HUES64 (cell line): ENCODE results near the gene PDP2.

Experiments
- H3K27ac ChIP-seq: 2 replicates; pipeline ENCODE4 v1.7.0; 2013; ENCODE audit warnings: low read depth, low read length, inconsistent platforms
- H3K27me3 ChIP-seq: 2 replicates; pipeline ENCODE4 v1.6.1; 2013; ENCODE audit warnings: mild to moderate bottlenecking, low read length; ENCODE audit not compliant: insufficient read depth
- H3K36me3 ChIP-seq: 2 replicates; pipeline ENCODE4 v1.6.1; 2013; ENCODE audit warnings: mild to moderate bottlenecking, low read length; ENCODE audit not compliant: insufficient read depth
- H3K4me1 ChIP-seq: 2 replicates; pipeline ENCODE4 v1.6.1; 2013; ENCODE audit warnings: mild to moderate bottlenecking, low read length, moderate library complexity; ENCODE audit not compliant: insufficient read depth
- H3K4me3 ChIP-seq: 2 replicates; pipeline ENCODE4 v1.5.1; 2013; ENCODE audit warnings: mild to moderate bottlenecking, low read length, moderate library complexity
- H3K9ac ChIP-seq: 2 replicates; pipeline ENCODE4 v1.6.1; 2013; ENCODE audit warnings: mild to moderate bottlenecking, low read depth, low read length
- H3K9me3 ChIP-seq: 2 replicates; pipeline ENCODE4 v1.6.1; 2013; ENCODE audit warnings: low read depth, low read length; ENCODE audit not compliant: insufficient read depth
- WGBS: fragments of 150-250, 120-280 bp; methylation state at CpG from one replicate; pipeline ENCODE4 v1.1.7; 2013; ENCODE audit warnings: missing lambda C conversion rate; 5-methylcytosine and 5-hydroxymethylcytosine counted together

Gene PDP2

DNA sequence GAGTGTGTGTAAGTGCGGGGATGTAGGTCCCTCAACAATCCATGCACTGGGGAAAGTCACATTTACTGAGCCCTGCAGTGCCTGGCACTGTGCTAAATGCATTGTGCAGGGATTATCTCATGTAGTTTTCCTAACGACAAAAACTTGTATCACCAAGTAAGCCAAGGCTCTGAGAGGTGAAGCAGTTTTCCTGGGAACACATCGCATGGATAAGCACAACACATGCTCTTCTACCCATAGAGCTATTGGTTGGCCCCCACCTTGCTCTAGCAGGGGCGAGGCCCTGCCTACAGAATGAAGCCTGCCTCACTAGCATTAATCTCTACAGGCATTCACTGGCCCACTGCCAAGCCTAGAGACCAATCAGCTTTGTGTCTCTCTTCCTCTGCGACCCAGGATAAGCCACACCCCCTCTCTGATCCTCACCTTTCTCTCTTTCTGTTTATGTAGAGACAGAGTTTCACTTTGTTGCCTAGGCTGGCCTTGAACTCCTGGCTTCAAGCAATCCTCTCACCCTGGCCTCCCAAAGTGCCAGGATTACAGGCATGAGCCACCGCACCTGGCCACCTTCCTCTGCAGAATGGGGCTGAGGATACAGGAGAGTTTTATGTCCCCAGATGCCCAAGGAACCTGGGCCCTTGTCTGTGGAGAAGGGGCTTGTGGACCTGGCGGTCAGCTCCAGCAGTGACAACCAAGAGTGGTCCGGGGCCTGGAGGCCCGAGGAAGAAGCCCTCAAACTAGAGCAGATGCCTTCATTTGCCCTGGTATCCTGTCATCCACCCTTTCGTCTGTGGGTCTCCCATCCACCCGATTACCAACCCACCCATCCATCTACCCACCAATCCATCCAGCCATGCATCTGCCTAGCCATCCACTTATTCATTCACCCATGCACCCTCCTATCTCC is 25.6 kb downstream of the PDP2 start:
- Histone ChIP-seq H3K27me3 (no peaks in the 10 kb centered on the region), H3K4me1 (no peaks in the 10 kb centered on the region), H3K4me3 (no peak overlapping the region), H3K9me3 (no peaks in the 10 kb centered on the region), H3K27ac (no peak overlapping the region), H3K36me3 (no peaks in the 10 kb centered on the region), H3K9ac (no peak overlapping the region)
- 81% methylated on average over 11 of the region's 11 CpGs for WGBS

DNA sequence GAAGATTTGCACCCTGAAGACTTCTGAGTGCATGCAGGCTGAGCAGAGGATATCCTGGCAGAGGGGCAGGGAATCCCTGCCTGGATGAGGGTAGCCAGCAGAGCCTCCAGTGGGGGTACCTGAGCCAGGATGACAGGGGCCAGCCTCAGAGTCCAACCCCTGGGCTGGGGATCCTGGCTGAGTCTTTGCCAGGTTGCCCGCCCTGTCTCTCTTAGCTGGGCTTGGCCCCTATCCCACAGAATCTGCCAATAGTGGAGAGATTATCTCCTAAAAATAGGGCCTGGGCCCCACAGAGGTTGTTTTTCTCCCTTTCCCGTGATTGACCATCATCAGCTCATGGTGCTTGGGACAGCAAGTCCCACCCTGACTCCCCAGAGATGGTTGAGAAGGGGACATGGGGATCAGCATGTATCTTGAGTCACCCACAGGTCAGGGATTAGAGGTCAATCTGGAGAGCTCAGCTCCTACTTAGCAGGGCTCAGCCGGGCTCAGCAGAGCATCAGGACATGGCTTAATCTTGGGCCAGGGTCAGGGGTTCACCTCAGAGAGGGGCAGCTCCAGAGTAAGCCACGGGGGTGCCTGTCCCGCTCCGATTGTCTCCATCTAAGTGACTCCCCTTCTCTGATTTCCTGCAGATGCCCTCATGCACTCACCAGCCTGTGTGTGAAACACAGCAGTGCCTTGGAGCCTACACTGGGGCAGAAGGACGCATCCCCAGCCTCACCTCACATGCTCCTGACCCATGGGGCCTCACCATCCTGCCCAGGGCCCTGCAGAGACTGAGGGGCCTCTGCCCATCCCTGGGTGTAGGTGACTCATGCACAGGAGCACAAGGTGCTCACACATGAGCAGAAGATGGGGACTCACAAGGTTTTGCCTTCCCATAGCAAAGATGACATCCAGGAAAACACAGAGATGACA is 26.9 kb downstream of the PDP2 start:
- Histone ChIP-seq H3K9me3 (no peaks in the 10 kb centered on the region), H3K27me3 (no peaks in the 10 kb centered on the region), H3K27ac (no peak overlapping the region), H3K4me3 (no peak overlapping the region), H3K4me1 (no peaks in the 10 kb centered on the region), H3K9ac (no peak overlapping the region), H3K36me3 (no peaks in the 10 kb centered on the region)
- 82% methylated on average over 7 of the region's 7 CpGs for WGBS

DNA sequence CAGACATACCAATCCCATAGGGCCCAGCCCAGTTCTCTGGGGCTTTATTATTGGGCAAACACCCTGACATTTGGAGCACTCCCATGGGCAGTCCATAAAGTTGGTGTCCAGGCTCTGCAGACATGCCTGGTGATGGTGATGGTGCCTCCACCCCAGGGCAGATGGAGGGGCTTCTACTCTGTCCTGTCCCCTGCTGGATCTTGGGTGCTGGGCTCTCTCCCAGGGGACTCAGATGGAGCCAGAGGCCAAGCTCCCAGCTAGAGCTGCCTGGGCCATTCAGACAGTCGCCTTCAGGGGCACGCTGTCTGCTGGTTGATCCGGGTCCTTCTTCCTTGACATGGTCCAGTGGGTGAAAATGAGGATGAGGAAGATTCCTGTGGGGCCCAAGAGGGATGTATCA is 27.8 kb downstream of the PDP2 start:
- H3K36me3 ChIP-seq = no peaks in the 10 kb centered on the region
- H3K27me3 ChIP-seq = no peaks in the 10 kb centered on the region
- no peak overlapping the region for H3K27ac ChIP-seq
- 83% methylated on average over 3 of the region's 3 CpGs for WGBS
- H3K4me3 ChIP-seq = no peak overlapping the region
- no peak overlapping the region for H3K9ac ChIP-seq
- H3K9me3 ChIP-seq = no peaks in the 10 kb centered on the region
- no peaks in the 10 kb centered on the region for H3K4me1 ChIP-seq

DNA sequence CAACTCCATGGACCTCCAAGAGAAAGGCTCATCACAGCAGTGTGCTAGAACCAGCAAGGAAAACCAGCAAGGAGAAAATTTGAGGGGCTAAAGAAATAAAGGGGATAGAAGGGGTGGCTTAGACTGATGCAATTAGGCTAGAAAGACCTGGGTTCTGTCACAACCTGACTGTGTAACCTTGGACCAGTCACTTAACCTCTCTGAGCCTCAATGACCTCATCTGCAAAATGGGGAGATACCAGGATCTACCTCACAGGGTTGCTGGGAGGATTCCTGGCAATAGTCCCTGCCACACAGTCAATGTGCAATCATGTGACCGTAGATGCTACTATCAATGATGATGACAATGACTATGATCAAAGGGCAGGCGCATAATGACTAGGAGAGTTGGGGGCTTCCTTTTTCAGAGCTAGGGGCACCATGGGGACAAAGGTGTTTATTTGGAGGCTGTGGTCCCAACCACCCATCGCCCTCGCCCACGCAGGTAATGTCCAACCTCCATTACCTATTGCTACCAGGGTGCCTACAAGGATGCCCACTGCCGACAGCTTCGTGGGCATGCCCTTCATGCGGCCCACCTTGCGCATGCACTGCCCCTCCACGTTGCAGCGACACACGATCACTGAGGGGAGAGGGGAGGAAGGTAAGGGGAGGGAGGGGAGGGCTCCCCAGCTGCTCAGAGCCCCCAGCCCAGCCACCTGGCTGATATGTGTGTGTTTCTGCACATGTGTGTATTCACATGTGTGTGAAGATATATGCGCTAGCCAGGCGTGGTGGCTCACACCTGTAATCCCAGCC is 28.6 kb downstream of the PDP2 start:
- Histone ChIP-seq H3K4me3 (no peak overlapping the region), H3K9me3 (no peaks in the 10 kb centered on the region), H3K4me1 (no peaks in the 10 kb centered on the region), H3K9ac (no peak overlapping the region), H3K27ac (no peak overlapping the region), H3K27me3 (no peaks in the 10 kb centered on the region), H3K36me3 (no peaks in the 10 kb centered on the region)
- 88% methylated on average over 14 of the region's 14 CpGs for WGBS

DNA sequence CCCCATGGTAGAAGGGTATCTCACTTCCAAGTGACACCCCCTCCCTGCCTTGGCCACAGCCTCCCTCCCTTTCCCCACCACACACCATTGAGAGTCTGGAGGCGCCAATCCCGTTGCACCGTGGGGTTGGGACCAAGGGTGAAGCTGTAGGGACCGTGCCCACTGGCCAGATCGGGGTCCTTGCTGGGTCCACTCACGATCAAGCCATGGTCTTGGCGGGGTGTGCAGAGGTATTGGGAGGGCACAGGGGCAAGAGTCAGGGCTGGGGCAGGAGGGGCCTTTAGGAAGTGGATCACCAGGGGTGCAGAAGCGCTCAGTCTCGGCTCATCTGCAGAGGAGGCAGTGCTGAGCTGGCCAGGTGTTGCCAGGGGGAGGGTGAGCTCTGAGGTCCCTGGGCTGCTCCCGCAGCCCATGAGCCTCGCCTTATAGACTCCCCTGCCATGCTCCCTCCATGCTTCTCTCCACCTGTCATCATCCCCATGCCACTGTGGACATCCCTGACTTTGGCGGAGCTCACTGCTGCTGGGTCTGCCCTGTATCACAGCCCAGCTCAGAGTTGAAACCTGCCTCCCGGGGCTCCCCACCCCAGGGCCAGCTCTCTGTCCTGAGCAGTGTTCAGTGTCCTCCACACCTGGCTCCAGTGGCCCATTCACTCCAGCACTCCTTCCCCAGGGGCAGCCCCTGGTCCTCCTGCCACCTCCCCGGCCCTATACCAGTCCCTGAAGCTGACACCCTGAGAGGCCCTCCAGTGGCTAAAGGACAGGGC is 30.0 kb downstream of the PDP2 start:
- Histone ChIP-seq H3K36me3 (no peaks in the 10 kb centered on the region), H3K9me3 (no peaks in the 10 kb centered on the region)
- WGBS = 86% methylated on average over 14 of the region's 14 CpGs

DNA sequence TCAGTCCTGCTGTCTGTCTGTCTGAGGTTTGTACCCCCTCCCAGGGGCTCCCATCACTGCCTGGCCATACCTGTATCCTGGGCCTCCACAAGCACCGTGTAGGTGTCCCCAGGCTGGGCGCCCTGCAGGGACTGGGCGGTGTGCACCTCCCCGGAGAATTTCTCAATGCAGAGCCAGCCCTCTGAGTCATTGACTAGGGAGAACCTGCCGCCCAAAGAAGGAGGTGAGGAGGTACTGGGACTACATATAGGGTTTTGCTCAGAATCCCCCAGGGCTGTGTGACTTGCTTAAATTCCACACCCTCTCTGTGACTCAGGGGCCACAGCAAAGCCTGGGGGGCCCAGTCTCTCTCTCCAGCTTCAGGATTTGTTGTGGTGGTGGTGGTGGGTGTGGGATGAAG is 30.8 kb downstream of the PDP2 start:
- 79% methylated on average over 5 of the region's 5 CpGs for WGBS
- Histone ChIP-seq H3K9me3 (no peaks in the 10 kb centered on the region), H3K36me3 (no peaks in the 10 kb centered on the region), H3K27me3 (no peaks in the 10 kb centered on the region; the same call in 1 of the 2 replicates), H3K4me1 (no peaks in the 10 kb centered on the region), H3K27ac (no peak overlapping the region), H3K9ac (no peak overlapping the region), H3K4me3 (no peak overlapping the region)

More for the DNA sequence above, 30.0 kb downstream of the PDP2 start:
- Histone ChIP-seq H3K9ac (no peak overlapping the region), H3K27ac (no peak overlapping the region), H3K4me3 (no peak overlapping the region), H3K4me1 (no peaks in the 10 kb centered on the region), H3K27me3 (no peaks in the 10 kb centered on the region; the same call in 1 of the 2 replicates)

DNA sequence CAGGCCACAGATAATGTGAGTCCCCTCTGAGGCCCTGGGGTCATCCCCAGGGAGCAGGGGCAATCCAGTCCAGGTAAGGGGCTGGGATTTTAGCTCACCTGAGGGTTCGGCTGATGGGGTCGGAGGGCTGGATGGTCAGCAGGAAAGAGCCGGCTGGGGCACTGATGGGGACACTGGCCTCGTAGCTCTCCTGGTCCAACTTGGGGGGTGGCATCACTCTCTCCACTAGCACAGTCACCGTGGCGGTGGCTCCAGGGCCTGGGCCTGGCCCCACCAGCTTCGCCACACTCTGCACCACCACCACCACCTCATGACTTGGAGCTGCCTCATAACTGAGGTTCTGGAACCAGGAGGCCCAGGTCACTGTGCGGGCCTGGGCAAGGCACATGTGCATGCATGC is 31.5 kb downstream of the PDP2 start:
- no peaks in the 10 kb centered on the region for H3K9me3 ChIP-seq
- no peak overlapping the region for H3K27ac ChIP-seq
- no peak overlapping the region for H3K4me3 ChIP-seq
- no peak overlapping the region for H3K9ac ChIP-seq
- no peaks in the 10 kb centered on the region for H3K4me1 ChIP-seq
- H3K27me3 ChIP-seq = no peaks in the 10 kb centered on the region; the same call in 1 of the 2 replicates
- H3K36me3 ChIP-seq = no peaks in the 10 kb centered on the region
- WGBS = 91% methylated on average over 8 of the region's 8 CpGs

DNA sequence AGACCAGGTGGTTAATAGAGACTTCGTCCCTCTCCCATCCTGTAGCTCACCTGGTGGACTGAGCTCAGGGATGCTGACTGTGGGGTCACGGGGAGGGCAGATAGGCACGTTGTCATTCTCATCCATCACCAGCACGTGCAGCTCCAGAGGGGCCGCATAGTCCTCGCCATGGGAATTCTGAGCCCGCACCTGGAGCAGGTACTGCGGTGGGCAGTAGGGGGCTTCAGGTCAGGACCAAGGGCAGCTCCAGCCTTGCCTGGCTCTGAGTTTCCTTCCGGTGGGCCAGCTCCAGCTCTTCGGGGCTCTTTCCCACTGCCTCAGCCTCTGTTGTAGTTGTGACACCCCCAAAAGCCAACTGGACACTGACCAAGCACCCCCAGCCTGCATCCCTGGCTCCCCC is 32.8 kb downstream of the PDP2 start:
- 52% methylated on average over 10 of the region's 10 CpGs for WGBS
- Histone ChIP-seq H3K9ac (no peak overlapping the region), H3K27ac (no peak overlapping the region), H3K4me1 (no peaks in the 10 kb centered on the region), H3K36me3 (no peaks in the 10 kb centered on the region), H3K9me3 (no peaks in the 10 kb centered on the region), H3K27me3 (no peaks in the 10 kb centered on the region; the same call in 1 of the 2 replicates), H3K4me3 (no peak overlapping the region)

DNA sequence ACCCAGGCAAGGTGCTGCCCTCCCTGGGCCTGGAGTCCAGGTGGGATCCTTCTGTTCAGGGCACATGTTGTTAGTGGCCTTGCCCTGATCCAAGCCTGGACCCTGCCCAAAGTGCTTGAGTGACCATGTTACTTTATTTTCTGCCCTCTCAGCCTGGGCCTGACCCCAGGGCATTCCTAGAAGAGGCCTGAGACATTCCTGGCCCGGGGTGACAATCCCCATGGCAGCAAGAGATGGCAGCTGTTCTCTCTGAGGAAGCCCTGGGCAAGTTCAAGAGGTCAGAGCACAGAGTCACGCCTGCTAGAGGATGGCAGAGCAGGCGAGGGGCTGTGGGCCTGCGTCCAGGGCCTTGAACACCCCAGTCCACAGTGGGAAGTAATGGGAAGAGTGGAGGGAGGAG is 33.4 kb downstream of the PDP2 start:
- Histone ChIP-seq H3K9me3 (no peaks in the 10 kb centered on the region), H3K27me3 (no peaks in the 10 kb centered on the region; the same call in 1 of the 2 replicates), H3K36me3 (no peaks in the 10 kb centered on the region), H3K27ac (no peak overlapping the region), H3K4me3 (no peak overlapping the region), H3K4me1 (no peaks in the 10 kb centered on the region), H3K9ac (no peak overlapping the region)
- WGBS = 83% methylated on average over 4 of the region's 4 CpGs

DNA sequence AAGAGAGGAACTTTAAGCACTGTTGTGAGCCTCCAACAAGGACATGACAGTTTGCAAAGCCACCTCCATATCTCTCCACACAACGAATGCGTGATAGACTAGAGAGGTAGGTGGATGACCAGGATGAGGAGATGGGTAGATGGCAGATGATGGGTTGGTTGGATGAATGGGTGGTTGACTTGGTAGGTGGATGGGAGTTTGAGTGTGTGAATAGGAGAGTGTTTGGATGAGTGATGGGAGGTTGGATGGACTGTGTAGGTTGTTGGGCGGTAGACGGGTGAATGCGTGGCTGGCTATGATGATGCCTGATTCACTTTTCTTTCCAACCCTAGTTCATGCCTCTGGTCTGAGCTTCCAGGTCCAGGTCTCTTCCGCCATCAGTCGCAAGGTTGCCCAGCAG is 34.2 kb downstream of the PDP2 start:
- H3K27ac ChIP-seq = no peak overlapping the region
- 97% methylated on average over 7 of the region's 7 CpGs for WGBS
- H3K4me1 ChIP-seq = no peaks in the 10 kb centered on the region
- no peak overlapping the region for H3K9ac ChIP-seq
- no peaks in the 10 kb centered on the region for H3K9me3 ChIP-seq
- no peaks in the 10 kb centered on the region for H3K36me3 ChIP-seq
- no peak overlapping the region for H3K4me3 ChIP-seq
- H3K27me3 ChIP-seq = peaks cover 3% of the 10 kb centered on the region; the same call in 1 of the 2 replicates
